ENCODE results near the gene PKLR. TPM values are rescaled to one million over a fixed set of nuclear protein-coding genes. Genes with fewer than 3 reads are reported as not detected.

Gene PKLR
- total RNA-seq, 1 donor from 2014 or later: not detected

- Histone ChIP-seq H3K36me3 (peaks cover 74% of the 10 kb centered on the region), H3K27me3 (ENCODE audit: low read depth) (no peaks in the 10 kb centered on the region), H3K4me3 (no peak overlapping the region), H3K27ac (replicated peaks) (no peak overlapping the region), H3K4me1 (peaks cover 46% of the 10 kb centered on the region), H3K9me3 (replicated peaks) (no peaks in the 10 kb centered on the region)
- no peak for DNase-seq
- no peak for TF ChIP-seq CTCF (IDR thresholded peaks at IDR 0.05; ENCODE audit: borderline replicate concordance)
- intact Hi-C loops (cut with micrococcal nuclease): no loop called here
Measured at GRCh38 chr1:155268630-155269029, 32.6 kb downstream of the PKLR start.

- peaks cover 43% of the 10 kb centered on the region for H3K4me1 ChIP-seq
- intact Hi-C loops (cut with micrococcal nuclease): no loop called here
- no peak for DNase-seq
- no peak overlapping the region for H3K4me3 ChIP-seq
- peak overlapping the region; percentile 60 for H3K27ac ChIP-seq (replicated peaks)
- H3K27me3 ChIP-seq (ENCODE audit: low read depth): no peaks in the 10 kb centered on the region
- H3K36me3 ChIP-seq: peaks cover 82% of the 10 kb centered on the region
- TF ChIP-seq CTCF (IDR thresholded peaks at IDR 0.05; ENCODE audit: borderline replicate concordance): no peak
- H3K9me3 ChIP-seq (replicated peaks): no peaks in the 10 kb centered on the region
Measured at GRCh38 chr1:155267373-155267772, 33.9 kb downstream of the PKLR start.

GRCh38 chr1:155266553-155266952, 34.7 kb downstream of the PKLR start:
- no peak for TF ChIP-seq CTCF (IDR thresholded peaks at IDR 0.05; ENCODE audit: borderline replicate concordance)
- intact Hi-C loops (cut with micrococcal nuclease): no loop called here
- Histone ChIP-seq H3K4me3 (no peak overlapping the region), H3K4me1 (peaks cover 40% of the 10 kb centered on the region), H3K36me3 (peaks cover 82% of the 10 kb centered on the region), H3K27ac (replicated peaks) (peak overlapping the region; percentile 60), H3K27me3 (ENCODE audit: low read depth) (no peaks in the 10 kb centered on the region), H3K9me3 (replicated peaks) (no peaks in the 10 kb centered on the region)
- no peak for DNase-seq

- intact Hi-C loops (cut with micrococcal nuclease): no loop called here
Measured at GRCh38 chr1:155263067-155263466, 38.2 kb downstream of the PKLR start.

GRCh38 chr1:155261852-155262673, 39.2 kb downstream of the PKLR start, which contains the start of gene SCAMP3:
SCAMP3 (minus strand) TSS chr1:155262360; CDS start chr1:155262151, 209 bp downstream.
- Histone ChIP-seq H3K4me1 (peaks cover 33% of the 10 kb centered on the region), H3K27ac (replicated peaks) (peak within 1 kb of the TSS; percentile 91), H3K9me3 (replicated peaks) (no peaks in the 10 kb centered on the region), H3K36me3 (peaks cover 66% of the 10 kb centered on the region), H3K4me3 (peak within 1 kb of the TSS; percentile 92), H3K27me3 (ENCODE audit: low read depth) (no peaks in the 10 kb centered on the region)
- peak; percentile 94 for DNase-seq
- TF ChIP-seq CTCF (IDR thresholded peaks at IDR 0.05; ENCODE audit: borderline replicate concordance): no peak
- intact Hi-C loops (cut with micrococcal nuclease): no loop called here

More at GRCh38 chr1:155263067-155263466, 38.2 kb downstream of the PKLR start:
- TF ChIP-seq CTCF (IDR thresholded peaks at IDR 0.05; ENCODE audit: borderline replicate concordance): no peak
- no peaks in the 10 kb centered on the region for H3K9me3 ChIP-seq (replicated peaks)
- H3K4me1 ChIP-seq: peaks cover 43% of the 10 kb centered on the region
- peak overlapping the region; percentile 92 for H3K4me3 ChIP-seq
- DNase-seq: no peak
- no peaks in the 10 kb centered on the region for H3K27me3 ChIP-seq (ENCODE audit: low read depth)
- peak overlapping the region; percentile 91 for H3K27ac ChIP-seq (replicated peaks)
- peaks cover 66% of the 10 kb centered on the region for H3K36me3 ChIP-seq
